GM21825 (cell line): ENCODE data around the gene KRTAP1-5.
"Not testable (repeated sequence)": the region's sequence is repeated elsewhere in the genome, so short reads cannot be mapped to it uniquely, and the experiment has no call there.

ENCODE experiments used
- ATAC-seq: cut with Tn5 transposase; IDR thresholded peaks from one replicate; pipeline ENCODE4 v1.9.1; 2021; ENCODE audit warnings: mild to moderate bottlenecking, moderate library complexity; ENCODE audit not compliant: unreplicated experiment

Gene KRTAP1-5

DNA sequence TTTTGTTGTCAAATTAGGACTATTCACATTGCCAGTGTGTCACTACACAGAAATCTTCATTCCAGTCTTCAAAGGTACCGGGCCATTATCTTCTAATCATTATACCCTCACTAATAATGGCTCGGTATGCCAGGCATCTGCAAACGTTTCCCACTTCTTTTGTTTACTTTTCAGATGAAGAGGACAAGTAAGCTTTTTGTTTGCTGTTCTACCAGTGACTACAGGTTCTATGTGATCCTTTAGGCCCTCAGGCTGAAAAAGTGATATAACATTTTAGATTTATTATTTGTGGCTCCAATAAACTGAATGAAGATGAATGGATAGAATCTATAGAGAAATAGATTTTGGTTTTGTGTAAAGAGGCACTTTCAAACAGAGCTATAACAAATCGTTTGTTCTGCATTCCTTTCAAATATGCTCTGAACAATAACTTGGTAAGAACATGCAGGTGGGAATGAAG, 17.7 kb downstream of the KRTAP1-5 start:
- no peak for ATAC-seq

DNA sequence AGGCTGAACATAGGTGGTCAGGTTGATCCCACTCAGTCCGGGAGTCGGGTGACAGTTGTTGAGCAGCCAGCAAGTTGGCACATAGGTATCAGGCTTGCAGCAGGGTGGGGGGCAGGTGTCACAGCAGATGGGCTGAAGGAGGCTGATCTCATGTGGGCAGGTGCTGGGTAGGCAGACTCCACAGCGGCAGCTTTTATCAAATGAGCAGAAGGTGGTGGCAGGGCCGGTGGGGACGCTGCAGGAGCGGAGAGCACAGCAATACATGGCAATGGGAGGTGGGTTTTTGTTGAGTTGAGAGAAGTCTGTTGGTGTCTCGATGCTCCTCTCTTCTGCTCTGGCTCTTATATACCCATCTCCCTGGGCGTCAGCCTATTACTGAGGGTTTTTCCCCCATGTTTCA, 18.2 kb downstream of the KRTAP1-5 start, which contains the start of gene KRTAP3-1:
Gene KRTAP3-1, minus strand, starts transcription at position 318 of the 400 bp plus-strand sequence. Its CDS starts 54 bp downstream, at position 264.
- no peak for ATAC-seq

DNA sequence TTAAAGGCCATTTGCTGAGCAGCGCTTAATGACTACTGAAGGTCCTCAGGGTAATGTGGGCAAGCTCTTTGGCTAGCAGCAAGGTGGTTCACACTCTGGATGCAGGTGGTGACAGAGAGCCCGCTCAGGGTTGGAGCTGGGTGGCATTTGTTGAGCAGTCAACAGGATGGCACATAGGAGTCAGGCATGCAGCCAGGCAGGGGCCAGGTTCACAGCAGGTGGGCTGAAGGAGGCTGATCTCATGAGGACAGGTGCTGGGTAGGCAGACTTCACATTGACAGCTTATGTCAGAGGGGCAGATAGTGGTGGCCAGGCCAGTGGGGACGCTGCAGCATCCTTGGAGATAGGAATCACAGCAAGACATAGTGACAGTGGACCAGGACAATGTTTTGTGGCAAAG, 22.6 kb downstream of the KRTAP1-5 start:
- ATAC-seq, result no peak

DNA sequence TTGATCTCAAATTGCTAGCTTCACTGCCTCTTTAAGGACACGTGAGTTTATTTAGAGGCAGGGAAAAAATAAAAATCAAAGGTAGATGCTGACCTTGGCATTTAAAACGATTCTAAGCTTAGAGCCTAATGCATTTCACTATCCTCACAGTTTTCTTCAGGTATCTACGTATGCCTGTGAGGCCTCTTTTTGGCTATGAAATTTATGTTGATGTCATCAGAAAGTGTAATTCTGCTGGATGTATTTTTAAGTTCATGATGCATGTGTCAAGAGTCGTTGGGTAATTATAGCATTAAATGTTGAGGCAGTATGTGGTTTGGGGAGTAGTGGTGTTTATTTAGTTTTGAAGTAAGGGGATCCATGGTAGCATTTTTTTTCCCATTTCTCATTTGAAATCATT, 23.1 kb downstream of the KRTAP1-5 start:
- ATAC-seq, result no peak

DNA sequence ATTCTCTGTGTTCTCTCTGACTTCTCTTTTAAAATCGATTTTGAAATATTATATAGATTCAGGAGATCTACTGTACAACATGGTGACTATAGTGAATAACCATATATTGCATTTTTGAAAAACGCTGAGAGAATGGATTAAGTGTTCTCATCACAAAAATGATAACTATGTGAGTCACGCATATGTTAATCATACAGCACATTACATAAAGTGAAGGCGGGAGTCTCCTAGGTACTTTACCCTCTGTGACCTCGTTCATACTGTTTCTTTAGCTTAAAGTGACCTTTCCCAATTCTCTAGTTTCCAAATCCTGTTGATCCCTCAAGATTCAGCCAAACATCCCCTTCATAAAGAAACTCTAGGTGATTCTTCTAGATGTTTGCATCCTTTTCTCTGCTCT, 24.2 kb downstream of the KRTAP1-5 start:
- no peak for ATAC-seq

DNA sequence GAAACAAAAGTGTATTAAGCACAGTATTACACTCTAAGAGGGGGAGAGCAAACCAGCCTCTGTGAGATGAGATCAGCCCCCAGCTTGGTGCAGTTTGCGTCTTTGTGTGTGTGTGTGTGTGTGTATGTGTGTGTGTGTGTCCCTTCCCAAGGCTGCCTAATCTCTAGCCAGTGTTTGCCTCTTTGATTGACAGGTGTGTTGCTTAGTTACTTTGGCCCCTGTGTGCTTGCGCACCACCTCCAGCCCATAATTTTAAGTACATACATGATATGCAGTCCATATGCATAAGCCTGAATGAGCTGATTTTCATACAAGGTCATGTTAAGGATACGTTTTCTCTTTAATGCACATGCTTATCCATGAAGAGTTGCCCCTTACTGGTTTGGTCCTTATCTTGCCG, 25.2 kb downstream of the KRTAP1-5 start:
- no peak for ATAC-seq

DNA sequence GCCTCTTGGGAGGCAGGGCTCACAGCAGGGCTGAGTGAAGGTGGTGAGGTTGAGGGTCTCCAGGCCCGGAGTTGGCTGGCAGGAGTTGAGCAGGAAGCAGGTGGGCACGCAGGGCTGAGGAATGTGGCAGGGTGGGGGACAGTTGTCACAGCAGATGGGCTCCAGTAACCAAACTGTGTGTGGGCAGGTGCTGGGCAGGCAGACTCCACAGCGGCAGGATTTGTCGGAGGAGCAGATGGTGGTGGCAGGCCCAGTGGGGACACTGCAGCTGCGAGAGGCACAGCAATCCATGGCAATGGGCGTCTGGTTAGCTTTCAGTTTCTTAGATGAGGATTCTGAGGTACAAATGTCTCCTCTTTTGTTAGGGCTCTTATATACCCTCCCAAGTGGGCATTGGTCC, 27.4 kb downstream of the KRTAP1-5 start, which contains the start of gene KRTAP3-2:
Gene KRTAP3-2, minus strand, starts transcription at position 344 of the 400 bp plus-strand sequence. Its CDS starts 53 bp downstream, at position 291.
- not testable (repeated sequence) for ATAC-seq

DNA sequence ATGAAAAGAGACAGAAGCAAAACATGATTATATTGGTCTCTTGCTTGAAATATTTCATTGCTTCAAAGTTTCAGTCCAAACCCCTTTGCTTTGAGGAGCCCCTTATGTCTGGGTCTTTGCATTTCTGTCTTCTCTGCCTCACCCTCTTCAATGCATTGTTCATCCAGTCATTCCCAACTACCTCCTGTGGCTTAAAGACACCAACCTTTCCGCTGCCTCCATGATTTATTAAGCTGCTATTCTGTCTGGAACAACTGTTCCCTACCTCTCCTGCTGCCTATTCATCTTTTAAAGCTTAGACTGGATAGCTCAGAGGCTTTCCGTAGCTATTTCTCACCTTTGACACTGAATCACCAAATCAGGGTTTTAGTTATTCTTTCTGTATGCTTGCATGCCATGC, 29.6 kb downstream of the KRTAP1-5 start:
- ATAC-seq, result no peak

DNA sequence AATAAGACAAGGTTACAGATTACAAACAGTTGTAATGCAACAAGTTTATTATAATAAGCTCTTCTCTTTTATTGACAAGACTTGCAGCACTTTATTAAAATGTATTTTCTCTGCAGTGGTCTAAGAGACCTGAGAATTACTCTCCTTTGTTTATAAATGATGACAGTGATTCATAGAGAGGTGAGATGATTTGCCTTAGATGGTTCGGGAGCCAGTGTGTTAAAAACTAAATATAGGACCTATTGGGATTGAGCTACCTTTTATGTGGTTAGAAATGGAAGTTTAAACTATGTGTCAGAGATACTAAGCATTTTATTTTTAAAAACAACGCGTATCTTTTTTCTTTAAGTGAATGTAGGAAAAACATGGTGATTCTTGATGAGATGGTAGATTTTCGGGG, 30.2 kb downstream of the KRTAP1-5 start:
- no peak for ATAC-seq

DNA sequence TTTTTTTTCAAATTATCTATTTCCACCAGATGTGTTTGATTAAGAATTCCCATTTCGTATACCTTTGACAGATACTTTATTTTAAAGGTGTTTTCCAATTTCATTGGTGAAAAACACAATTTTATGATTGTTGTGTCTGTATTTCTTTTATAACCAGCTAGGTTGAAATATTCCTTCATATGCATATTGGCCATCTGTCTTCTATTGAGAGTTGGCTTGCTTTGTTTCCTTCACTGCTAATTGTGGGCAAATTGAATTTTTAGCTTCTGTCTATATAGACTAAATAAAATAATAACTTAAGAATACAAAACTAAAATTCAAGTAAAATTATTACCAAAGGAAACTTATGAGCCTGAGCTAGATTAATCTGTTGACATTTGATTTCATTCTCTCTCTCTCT, 31.9 kb downstream of the KRTAP1-5 start:
- no peak for ATAC-seq

DNA sequence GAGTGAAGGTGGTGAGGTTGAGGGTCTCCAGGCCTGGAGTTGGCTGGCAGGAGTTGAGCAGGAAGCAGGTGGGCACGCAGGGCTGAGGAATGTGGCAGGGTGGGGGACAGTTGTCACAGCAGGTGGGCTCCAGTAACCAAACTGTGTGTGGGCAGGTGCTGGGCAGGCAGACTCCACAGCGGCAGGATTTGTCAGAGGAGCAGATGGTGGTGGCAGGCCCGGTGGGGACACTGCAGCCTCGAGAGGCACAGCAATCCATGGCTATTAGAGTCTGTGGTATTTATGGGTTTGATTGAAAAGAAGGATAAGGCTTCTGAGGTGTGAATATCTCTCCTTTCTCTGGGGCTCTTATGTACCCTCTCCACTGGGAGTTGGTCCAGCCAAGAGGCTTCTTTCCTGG, 33.2 kb downstream of the KRTAP1-5 start, which contains the start of gene KRTAP3-3:
Gene KRTAP3-3, minus strand, starts transcription at position 326 of the 400 bp plus-strand sequence. Its CDS starts 67 bp downstream, at position 259.
- ATAC-seq, result no peak

DNA sequence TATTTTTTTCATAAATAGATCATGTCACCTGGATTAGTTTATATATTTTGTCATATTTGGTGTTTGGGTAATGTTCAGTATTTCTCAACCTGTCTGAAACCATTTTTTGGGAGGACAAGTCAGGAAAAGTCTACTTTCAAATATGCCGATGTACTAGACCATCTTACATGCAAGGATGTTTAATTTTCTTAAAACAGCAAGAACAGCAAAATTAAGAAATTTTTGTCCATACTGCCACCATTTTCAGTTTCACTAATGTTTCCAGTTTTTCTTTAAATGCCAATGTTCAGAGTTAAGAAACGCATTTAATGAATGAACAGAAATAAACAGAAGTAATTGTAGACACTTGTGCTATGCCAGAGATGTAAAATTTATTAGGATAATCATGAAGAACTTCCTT, 33.9 kb downstream of the KRTAP1-5 start:
- no peak for ATAC-seq

DNA sequence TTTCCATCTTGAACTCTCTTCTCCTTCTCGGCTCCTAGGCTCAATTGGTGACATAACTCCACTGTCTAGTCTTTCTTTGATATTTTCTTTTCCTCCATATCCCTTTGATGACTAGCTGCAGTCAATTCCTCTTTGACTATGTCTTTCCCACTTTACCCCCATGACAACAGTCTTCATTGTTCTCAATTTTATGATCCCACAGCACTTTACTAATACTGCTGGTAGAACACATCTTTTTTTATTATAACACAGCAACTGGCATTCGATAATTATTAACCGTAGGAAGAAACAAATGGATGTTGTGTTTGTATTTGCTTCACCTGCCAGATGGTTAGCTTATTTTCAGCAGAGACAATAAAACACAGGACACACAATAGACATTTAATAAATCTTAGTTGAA, 34.3 kb downstream of the KRTAP1-5 start:
- ATAC-seq, result no peak

DNA sequence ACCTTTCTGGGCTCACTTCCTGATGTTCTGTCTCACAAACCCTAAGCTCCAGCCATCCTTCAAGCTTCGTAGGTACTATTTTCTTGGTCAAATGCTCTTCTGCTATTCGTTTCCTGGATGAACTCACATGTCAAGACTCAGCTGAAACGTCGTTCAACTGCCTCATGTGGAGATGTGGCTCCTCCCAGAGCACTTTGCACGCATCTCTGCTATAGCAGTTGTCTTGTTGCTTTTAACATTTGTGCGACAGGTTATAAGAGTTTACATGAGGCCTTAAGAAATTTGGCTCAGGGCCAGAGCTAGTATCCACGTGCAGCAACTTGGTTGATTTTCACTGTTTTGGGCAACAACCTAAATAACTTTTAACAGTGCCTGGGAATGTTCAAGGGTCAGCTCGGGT, 40.1 kb downstream of the KRTAP1-5 start:
- no peak for ATAC-seq

DNA sequence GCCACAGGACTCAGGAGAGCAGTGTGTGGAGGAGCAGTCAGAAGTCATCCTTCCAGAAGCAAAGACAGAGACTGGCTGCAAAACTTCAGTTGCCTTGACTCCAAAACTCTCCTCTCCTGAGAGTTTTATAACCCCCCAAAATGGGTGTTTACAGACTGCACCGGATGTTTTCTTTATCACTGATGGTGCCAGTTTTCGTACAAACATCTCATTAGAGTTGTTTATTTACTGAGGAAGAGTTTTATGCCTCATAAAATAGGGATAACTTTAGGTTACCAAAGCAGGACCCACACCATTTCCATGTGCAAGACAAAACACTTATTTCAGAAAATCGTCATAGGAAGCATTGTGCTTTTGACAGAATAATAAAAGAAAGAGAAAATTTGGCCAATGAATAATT, 42.8 kb downstream of the KRTAP1-5 start, which contains the start of gene KRT40:
Gene KRT40, minus strand, starts transcription at position 101 of the 400 bp plus-strand sequence. Its CDS starts 53 bp downstream, at position 48.
- ATAC-seq, result no peak

DNA sequence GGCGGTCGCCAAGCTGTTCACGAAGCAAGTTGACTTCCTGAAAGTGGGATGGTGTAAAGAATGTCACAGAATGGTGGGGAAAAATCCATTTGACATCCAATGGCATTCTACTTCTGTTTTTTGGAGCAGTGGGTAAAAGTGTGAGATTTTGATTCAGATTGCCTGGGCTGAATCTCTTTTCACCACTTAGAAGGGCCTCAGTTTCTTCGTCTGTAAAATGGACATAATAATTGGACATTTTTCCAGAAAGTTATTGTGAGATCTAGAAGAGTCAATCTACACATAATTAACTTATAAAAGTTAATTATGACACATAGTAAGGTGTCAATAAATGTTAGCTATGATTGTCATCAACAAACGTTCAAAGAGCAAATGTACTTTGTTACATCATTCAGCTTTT, 45.9 kb downstream of the KRTAP1-5 start:
- no peak for ATAC-seq

DNA sequence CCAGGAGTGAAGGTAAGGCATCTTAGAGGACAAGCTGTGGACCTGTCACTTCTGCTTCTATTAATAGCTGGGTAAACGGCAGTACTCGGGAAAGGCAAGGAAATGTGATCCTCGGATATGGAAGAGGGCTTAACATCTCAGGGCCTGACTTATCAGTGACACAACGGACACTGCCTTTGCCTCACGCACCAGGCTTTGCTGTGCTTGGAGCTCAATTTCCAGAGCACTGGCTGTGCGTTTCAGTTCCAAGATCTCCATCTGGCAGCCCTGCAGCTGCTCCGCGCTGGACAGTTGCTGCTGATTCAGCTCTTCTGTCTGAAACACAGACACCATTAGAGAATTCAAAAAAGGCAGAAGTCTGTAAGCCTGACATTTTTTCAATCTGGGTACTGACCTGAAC, 46.4 kb downstream of the KRTAP1-5 start:
- ATAC-seq, result no peak

DNA sequence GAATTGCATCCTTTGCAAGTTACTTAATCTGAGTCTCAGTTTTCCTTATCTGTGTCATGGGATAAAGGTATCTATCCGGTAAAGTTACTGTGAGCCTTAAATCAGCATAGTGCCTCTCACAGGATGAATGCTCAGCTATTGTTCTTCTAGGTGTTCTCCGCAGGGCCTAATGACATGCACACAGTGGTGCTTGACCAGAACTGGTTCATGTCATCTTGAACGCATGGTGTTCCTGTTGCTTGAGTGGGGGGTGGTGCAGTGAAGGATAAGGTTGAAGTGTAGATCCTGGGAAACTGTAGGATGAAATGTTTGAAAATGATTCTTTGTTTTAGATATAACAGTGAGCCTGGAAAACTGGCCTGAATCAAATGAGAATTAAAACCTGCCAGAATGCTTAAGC, 46.9 kb downstream of the KRTAP1-5 start:
- no peak for ATAC-seq

DNA sequence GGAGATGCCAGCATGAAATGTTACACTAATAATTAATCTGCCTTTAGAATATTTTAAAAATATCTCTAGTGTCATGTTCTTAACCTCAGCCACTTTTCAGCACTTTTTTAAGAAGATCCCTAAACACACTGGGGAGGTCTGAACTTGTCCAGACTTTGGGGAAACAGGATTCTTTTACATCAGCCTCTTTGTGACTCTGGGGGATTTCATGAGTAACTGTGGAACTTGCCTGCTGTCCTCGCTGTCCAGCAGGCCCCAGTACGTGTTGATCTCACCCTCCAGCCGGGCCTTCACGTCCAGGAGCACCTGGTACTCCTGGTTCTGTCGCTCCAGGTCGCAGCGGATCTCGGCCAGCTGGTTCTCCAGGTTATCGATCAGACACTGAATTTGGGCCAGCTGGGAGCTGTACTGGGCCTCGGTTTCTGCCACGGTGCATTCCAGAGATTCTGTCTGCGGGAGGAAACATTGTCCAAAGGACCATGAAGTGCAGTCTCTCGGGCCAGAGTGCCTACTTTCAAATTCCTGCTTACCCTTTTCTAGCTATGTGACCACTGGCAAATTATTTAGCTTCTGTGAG, 48.3 kb downstream of the KRTAP1-5 start:
- ATAC-seq, result no peak
